Sigmoid colon (tissue), 4 donors: Measurements from ENCODE around the gene CCDC85A.

Source experiments
- CTCF ChIP-seq, 4 experiments: fragments of 450-650 bp in 3 of 4; fragments of 200-600 bp in 1 of 4; IDR thresholded peaks; one replicate each; pipeline ENCODE4 v1.5.1; 2016 to 2019; ENCODE audit warnings: antibody characterized with exemption in 4 of 4, mild to moderate bottlenecking in 3 of 4, moderate library complexity in 2 of 4
- EP300 ChIP-seq, 4 donors: sonication (generic); formaldehyde crosslinking; IDR thresholded peaks; one replicate each; pipeline ENCODE4 v1.6.1; 2017; ENCODE audit warnings: antibody characterized with exemption in 4 of 4

- TF ChIP-seq CTCF (IDR thresholded peaks at IDR 0.05) (no peak), EP300 (IDR thresholded peaks at IDR 0.05) (no peak)
Measured at GRCh38 chr2:56357655-56358295, 174.0 kb downstream of the CCDC85A start.
